HG03097 (cell line): ENCODE results near the gene SORBS2.

Source experiments
- ATAC-seq: cut with Tn5 transposase; IDR thresholded peaks from one replicate; pipeline ENCODE4 v1.9.1; 2021; ENCODE audit not compliant: unreplicated experiment, low FRiP score

SORBS2 gene

DNA sequence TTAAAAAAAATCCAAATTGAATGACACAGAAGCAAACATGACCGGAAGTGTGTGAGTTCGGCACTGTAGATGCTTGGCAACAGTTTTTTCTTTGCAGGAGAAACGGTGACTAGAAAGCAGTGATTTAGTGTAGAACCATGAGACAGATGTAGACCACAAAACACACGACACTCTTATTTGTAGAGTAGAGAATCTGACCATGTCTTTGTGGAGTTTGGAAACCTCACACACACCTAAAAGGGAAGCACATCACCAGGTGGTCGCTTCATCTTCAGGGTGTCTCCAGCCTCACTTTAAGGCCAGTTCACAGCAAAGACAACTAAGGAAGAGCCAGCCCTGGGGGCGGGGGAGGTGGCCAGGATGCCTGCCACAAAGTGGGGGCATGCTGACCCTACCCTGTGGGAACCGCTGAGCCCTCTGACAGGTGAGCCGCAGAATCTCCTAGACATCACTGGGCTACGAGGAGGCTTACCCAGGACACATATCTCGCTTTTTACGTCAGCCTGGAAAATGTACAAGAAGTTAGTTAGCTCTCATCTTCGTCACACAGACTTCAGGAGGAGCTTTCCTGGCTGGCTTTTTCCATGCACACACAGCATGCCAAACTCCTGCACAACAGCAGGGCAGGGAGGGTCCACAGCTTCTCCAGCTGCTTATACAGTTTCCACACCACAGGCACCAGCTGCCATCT, 212.3 kb downstream of the SORBS2 start:
- ATAC-seq = no peak

DNA sequence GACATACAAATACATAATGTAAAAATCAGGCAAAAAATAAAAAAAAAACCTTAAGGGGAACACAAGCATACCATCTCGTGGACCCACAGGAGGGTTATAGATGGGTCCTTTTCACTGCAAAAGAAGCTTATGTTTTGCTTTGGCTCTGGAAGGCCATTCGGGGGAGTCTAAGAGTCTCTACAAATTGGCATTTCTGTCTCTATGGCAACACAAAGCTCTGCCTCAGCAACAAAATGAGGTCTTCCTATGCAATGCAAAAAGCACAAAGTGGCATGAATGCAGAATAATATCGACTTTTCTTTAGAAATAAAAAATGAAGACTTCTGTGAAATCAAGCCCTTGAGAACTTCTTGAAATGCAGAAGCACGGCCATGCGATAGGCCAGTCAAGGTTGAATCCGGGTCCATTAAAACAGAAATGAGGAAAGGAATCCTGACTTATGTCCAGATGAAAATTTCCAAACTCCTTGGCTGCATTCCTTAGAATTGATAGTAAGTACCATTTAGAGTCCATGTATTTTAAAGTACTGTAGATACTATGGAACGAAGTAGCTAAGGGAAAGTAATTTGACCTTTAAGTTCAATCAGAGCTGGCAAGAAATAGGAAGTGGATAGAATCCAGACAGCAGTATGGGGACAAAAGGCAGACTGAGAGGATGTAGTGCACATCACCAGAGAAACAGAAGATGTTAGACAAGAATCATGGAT, 213.0 kb downstream of the SORBS2 start:
- ATAC-seq = no peak

DNA sequence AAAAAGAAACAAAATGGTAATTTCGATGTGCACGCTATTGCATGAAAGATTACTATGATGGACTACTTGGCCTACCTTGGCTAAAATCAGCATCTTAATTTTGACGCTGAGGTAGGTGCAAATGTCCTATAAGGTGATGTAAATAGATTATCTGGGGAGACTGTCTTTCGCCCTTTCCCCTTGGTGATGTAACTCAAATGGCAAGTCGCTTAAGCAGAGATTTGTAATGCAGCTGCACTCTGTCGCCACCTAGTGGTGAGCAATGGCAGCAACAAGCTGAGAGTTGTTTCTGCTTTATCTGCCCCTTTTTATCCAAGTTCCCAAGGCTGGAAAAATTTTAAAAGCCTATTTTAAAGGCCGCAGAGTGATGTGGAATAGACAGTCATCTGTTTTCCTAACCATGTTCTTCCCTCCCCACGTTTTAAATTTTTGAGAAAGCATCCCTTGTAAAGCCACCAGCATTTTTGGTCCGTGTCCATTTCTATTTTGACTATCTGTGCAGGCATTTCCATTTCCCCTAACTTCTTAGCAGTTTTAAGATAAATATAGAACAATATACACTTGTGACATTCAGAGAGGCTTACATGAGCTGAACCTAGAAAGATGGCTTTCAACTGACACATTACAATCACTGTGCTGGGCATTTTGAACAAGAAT, 214.3 kb downstream of the SORBS2 start:
- no peak for ATAC-seq

DNA sequence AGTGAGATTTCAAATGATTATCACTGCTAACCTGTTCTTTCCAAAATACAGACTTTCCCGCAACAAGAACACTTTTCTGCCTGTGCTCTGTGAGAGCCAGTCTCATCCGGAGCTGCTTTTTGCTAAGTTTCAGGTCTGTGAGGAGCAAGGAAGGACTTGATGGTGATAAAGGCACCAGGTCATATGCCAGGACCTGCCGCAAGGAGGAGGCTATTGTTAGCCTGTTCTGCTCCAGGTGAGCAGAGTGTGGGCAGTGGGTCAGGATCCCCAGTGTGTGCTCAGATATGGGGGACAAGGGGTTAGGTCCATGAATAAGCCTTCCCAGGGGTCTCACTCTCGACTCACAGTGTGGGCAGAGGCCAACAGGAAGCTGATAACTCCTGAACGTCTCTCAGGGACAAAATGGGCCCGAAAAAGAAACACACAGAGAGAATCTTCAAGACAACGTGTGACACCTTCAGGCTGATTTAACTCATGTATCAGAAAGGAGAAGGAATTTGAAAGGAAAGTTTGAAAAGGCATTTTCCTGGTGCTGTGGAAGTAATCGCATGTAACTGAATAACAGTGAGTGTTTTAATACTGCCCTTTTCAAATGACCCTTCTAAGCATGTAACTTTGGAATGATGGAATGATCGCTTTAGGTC, 219.0 kb downstream of the SORBS2 start:
- ATAC-seq = no peak

DNA sequence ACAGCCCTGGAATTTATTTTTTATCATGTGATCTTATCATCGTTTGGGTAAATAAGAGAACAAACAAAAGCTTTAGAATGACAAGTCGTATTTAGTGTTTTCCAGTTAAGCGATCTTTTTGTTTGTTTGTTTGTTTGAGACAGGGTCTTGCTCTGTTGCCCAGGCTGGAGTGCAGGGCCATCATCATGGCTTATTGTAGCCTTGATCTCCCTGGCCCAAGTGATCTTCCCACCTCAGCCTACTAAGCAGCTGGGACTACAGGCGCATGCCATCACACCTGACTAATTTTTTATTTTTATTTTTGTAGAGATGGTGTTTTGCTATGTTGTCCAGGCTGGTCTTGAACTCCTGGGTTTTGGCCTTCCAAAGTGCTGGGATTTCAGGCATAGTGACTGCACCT, 219.6 kb downstream of the SORBS2 start:
- ATAC-seq = no peak

DNA sequence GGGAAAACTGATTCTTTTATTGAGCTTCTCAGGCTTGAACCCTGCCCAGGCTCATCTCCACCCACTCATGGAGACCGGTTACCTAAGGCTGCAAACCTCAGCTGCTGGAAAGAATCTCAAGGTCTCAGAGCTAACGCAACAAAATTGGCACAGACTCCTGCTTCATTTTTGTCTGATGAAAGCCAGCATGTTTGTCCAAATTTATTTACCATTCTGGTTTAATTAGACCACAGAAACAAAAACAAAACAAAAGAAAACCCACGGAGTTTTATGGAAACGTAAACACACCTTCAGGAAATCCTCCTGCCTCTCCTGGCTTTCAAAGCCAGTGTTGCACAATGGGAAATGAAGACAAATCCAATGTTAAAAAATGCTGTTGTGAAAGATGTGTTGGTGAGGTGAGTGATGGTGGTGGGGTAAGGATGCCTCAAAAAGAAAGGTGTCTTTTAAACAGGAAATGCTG, 220.3 kb downstream of the SORBS2 start:
- ATAC-seq = no peak

DNA sequence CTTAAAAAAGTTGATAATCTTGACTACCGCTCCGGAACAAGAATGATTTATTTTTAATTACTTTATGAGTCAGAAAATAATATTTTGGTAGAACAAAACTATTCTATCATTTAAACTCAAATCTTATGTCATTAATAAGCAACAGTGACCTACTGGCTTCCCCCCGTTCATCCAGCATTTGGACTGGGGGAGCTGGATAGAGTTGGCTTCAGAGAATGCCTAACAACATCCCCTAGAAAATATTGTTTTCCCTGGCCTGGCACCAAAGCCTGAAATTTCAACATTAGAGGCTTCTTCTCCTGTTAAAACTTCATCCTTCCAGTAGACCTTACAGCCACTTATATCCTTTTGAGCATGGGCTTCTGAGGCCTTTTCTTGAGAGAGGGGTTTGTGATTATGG, 221.0 kb downstream of the SORBS2 start:
- no peak for ATAC-seq

DNA sequence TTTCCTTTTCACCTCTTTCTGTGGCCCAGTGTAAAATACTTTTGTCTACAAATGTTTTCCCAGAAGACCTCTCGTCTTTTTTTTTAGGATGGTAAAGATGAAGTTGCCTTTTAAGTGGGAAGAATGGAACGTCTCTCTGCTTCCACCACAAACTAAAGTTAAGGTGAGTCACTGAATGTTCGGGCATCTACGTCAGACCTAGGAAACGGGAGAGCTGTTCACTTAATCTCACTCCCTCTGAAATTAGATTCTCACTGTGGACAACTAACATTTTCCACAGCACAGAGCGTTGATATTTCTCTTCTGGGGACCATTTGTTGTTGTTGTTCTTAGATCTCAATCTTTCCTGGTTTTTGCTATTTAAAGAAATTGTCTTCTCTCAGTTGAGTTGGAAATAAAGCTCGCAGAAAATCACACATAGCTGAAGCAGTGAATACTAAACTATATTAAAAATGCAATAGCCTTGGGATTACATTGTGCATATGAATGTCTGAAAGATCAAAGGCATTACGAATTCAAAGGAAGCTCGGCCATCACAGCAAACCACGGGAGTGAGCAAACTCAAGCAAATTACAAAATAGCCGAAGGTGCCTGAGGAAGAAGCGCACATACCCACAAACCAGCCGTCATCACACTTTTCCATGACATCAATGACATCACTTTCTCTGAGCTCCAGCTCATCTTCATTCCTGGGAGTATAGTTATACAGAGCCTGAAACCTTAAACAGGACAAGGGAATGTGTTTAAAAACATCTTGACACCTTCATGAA, 222.7 kb downstream of the SORBS2 start:
- ATAC-seq = no peak

DNA sequence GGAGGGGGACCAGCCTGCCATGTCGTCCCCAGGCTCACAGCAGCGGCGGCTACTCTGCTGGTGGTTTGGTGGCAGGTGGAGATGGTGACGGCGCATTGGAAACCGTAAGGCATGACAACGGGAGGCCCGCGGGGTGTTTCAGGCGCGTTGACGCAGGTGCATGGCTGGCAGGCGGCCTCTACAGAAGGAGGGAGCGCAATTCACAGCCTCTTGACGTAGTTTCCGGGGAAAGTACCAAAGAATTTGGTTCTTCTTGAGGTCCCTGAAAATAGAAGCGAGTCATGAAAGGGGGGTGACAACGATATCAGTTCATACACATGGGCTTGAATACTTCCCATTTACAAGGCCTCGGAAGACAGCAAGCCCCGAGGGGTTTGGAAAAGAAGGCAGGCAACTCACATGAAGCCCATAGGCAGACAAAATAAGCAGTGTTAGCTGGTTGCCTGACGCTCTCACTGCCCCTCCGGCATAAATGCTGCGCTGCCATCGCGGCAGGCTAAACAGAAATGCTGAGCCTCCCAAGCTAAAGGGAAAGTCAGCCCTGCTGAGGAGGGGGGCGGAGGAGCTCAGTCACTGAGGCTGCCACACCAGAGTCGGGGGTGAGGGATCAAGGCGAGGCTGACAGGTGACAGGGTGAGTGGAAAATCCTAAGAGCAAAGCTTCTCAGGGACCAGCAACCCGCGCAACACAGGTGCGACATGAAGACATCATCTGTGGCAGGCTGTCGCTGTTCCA, 224.4 kb downstream of the SORBS2 start:
- peak; percentile 96 for ATAC-seq

DNA sequence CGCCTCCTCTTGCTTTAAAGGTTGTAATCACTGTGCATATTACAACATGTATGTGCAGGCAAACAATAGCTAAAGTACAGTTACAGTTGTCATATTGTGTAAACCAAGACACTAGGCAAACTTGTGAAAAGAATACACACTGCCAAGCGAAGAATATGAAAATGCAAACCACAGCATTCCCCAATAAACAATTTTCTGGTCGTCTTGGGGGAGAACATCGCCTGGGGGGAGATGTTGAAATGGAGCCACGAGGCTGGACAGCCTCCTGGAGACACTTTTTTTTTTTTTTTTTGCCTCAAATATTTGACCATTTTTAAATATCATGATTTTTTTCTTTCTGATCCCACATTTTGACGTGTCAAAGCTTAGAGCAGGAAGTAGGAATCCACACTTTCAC, 225.0 kb downstream of the SORBS2 start:
- ATAC-seq = no peak

DNA sequence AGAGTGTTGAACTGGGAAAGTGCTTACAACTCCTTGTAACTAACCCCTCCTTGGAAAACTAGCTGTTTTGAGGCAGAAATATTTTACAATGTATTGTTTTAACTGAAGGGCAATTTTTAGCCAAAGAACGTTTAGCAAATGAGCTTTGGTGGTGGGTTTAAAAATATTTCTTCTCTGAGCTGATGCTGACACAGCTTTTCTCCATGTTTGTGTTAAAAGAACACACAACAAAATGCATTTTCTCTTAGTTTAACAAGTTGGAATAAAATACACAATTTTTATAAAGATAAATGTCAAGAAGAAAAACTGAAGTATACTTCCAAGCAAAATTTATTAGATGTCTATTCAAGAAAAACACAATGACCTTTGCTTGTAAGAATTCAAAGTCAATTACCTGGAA, 226.8 kb downstream of the SORBS2 start:
- ATAC-seq = no peak

DNA sequence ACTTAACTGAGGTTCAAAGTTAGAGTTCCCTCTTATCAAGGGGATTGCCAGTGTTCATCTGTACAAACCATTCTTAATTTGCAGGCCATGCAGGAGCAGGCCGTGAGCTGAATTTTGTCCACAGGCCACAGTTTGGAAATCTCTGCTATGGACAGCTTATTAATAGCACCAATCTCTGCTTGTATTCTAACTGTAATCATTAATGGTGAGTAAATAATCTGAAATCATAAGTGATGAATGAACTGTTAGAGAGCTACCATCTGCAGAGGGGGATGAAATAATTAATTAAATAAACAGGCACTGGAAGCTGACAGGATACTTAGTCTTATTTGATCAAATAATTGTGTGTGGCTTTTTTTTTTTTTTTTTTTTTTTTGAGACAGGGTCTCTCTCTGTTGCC, 228.2 kb downstream of the SORBS2 start:
- no peak for ATAC-seq

DNA sequence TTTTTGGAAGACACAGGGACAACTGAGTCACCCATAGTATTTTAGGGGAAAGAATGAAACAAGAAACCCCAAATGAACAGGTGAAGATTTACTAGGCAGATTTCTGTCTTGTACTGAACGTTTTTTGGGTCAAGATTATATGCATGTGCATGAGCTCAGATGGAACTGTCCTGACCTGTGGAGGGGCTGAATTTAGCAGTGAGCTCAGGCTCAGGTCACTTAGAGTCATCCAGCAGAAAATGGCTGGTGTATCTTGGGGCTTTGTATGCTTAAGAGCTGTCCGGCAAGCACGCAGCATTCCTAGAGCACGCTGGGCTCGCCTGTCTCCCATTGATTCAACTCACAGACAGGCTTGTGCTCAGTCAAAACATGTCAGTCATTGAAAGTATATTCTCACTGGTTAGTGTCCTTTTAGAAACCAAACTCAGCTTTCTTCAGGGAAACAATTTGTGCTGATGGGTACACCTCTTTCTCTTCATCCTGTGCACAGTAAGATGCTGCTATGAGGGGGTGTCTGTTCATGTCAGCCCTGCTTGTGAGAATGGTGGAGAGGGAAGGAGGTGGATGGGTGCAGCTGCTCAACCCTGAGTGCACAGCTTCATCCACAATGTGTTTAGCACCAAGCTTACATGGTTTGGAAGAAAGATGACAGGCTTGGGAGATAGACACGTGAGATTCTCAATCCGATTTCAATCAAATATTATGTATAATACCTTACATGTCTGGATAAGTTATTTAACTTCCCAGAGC, 229.2 kb downstream of the SORBS2 start:
- no peak for ATAC-seq

DNA sequence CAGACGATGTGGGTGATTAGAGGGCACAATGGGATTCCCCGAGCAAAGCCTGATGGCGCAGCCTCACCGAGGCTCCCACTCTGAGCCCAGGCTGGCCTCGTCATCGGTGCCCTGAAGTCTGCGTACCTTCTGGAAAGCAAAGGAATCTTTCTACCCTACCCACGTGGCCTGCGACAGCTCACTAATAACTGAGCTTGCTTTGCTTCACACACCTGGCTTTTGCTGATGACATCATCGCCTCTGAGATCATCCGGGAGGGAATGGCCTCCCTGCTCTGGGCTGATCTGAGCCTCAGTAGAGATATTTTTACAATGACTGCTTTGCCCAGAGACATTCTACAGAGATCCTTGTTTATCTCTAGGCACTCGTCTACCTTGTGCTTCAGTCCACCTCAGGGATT, 231.3 kb downstream of the SORBS2 start:
- no peak for ATAC-seq

DNA sequence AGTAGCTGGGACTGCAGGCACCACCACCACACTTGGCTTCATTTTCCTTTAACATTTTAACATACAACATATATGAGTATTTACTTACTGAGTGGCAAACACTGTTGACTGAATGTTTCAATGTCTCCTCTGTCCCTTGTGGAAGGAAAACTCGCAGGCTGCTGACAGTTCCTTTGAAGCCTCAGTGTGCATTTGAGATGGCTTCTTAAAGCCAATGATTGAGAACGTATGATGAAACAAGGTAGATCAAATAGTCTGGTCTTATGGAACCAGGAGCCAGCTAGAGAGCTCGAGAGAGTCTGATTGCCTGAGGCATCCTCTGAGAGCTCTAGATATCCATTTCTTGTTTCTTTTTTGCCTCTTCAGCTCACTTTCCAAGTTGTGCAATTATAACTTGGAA, 233.7 kb downstream of the SORBS2 start:
- ATAC-seq = no peak

DNA sequence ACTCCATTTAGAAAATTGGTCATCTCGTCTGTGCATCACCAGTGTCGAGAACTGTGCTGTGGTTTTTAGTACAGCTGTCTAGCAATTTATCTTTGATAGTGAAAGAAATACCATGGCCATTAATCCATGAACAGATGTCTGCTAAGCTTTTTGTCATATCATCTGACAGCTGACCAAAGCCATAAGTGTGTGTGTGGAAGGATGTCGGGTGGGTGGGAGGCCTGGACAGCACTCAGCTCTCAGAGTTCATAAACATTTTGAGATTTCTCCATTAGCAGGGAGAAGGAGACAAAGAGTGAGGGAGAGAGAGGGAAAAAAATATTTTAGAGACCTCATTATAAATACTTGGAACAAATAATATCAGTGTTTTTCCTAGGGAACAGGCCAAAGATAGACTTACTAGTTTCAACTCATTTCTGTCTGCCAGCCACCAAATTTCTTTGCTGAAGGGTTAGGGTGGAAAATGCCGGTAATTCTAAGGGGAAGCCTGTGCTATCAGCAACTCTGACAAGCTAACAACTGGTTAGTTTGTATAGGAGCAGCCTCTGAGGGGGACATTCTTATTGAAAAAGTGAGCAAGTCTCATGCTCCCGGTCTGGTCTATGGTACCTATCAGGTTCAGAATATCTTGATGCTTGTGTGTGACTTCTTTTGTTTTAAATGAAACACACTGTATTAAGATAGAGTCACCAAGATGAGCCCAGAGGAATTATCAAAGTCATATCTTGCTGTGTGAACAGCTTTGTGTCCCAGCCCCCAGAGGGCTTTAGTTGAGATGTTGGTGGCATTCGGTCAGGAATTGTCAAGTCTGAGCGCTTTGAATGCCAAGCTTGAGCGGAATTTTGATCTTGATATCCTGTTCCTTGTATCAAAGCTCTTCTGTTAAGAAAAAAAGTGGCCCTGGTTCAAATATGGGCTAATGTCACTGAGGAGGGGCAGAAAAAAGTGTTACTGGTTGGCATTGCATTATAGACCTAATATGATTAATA, 234.7 kb downstream of the SORBS2 start:
- no peak for ATAC-seq

DNA sequence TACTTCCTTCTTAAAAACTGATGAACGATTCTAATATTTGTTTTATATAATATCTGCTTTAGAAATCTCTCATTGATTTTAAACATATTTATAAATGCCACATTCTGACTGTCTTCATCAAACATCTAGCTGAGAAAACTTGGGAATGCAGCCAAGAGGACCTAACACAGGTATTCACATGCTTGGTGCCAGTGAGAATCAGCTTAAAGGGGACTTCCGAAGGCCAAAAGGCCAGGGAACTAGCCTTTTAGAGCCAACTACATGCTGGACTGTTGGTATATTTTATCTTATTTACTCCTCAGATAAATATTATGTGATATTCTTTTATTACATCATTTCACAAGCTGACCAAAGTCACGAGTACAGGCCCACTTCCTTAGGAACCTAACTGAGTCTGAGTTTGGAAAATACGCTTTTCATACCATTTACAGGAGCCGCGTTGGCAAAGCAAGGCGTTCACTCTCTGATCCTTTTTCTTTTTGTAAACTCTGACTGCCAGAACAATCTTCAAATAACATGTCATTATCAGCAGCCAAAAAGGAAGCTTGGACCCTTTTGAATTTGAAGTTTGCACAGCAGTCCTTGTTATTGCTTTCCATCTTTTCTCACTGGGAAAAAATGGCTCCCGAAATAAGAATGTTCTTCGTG, 235.6 kb downstream of the SORBS2 start:
- ATAC-seq = no peak
